ENCODE results near the gene WNT11.

WNT11 gene

DNA sequence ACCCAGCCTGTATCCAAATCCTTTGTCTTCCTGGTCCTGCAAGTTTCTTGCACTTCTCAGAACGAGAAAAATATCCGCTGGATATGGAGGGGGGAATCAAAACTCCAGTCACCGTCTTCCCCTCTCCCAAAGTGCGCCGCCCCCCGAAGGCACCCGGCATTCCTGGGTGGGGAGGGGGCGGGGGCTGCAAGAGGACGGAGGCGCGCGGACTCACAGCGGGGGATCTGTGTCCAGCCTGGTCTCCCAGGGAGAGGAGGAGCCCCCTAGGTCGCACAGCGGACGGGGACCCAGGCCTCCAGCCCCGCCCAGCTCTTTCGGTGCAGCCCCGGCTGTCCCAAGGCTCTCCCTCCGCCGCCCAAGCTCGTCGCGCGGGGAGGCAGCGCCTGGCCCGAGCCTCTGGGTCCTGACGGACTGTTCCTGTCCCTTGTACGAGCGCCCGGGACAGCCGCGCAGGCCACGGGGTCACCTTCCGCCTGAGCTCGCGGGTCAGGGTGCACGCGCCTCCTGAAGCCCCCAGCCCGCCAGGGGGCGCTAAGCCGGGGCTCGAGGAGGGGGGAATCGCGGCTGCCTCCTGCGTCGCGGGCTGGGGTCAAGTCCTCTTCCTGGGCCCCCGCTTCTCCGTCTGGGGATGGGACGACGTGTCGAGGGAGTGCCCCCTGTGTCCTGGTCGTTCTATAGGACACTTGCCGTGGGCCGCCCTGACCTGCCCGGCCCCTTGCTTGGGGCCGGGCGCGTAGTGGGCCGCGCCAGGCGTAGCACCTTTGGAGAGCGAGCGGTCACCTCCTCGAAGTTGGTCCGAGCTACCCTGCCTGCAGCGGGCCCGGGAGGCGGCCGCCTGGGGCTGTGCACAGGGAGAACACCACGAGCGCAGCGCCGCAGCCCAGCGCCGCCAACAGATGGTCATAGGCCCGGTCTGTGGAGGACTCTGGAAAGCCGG is 2.4 kb upstream of the WNT11 start:
- peak; percentile 55; the same call in 1 of the 2 replicates for TF ChIP-seq L3MBTL2 (conservative IDR thresholded peaks at IDR 0.05)
- TF ChIP-seq ARNT (IDR thresholded peaks at IDR 0.05): no peak
- TF ChIP-seq SP1 (IDR thresholded peaks at IDR 0.05): no peak
- no peak for TF ChIP-seq TARDBP (IDR thresholded peaks at IDR 0.05)
- no peak for TF ChIP-seq SUZ12 (IDR thresholded peaks at IDR 0.05)
- DNase-seq (ENCODE audit: extremely low spot score): peak; percentile 68
- ChIA-PET POLR2A (interaction anchor here (0.7 to 7.1 kb wide), 15 partner anchors 9 to 202 kb away, joined by 3 to 60 read pairs (median 3); no protein-coding TSS in a partner anchor), CTCF (interaction anchor here (0.7 to 4.0 kb wide), 20 partner anchors 9 to 477 kb away, joined by 3 to 29 read pairs (median 6); no protein-coding TSS in a partner anchor)

DNA sequence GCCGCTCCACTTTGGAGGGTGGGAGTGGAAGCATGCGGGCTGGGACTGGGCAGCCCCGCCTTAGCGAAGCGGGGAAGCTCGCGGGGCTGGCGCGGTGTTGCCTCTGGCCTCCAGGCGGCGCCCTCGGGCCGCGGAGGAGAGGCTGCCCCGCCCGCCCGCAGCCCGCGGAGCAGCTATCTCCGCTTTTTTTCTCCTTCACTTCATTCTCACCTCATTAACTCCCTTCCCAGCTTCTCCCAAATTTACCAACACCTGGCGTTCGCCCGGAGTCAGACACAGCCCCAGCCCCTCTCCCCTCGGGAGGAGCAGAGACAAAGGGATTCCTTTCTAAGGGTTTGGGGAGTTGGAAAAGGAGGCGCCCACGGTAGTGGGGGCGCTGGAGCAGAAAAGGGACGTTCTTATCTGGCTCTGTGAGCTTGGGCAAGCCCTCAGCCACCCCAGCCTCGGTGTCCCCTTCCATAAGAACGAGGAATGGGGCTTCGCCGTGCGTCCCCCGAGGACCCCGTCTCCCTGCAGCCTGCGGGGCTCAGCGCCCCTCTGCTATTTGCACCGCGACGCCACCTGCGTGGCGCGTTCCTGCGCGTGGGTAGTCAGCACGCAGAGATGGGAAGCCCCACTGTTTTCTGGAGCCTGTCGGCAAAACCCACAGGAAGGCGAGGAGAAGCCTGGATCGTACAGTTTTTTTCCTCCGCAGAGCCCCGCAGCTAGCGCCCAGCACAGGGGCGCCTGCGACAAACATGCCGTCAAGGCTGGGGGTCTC is 1.5 kb upstream of the WNT11 start:
- TF ChIP-seq ZNF384 (IDR thresholded peaks at IDR 0.05) (no peak), NFRKB (IDR thresholded peaks at IDR 0.05) (no peak), CTBP1 (IDR thresholded peaks at IDR 0.05; ENCODE audit: borderline replicate concordance) (0 out of 2 replicates have a peak, but pooled peaks have one; percentile 17), ELF4 (IDR thresholded peaks at IDR 0.05) (no peak), LEF1 (IDR thresholded peaks at IDR 0.05; ENCODE audit: borderline replicate concordance) (no peak)

DNA sequence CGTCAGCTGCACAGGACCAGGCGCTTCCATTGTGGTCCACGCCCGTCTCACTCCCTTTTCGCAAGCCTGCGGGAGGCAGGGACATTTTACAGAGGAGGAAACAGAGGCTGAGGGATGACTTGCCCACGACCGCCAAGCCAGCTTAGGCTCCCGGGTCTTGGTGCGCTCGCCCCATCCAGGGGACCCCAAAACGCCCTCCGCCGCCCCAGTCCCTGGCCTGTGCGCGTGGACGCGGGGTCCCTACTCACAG is 300 bp downstream of the WNT11 start:
- TF ChIP-seq FOXA1 (IDR thresholded peaks at IDR 0.05) (no peak), ELF4 (IDR thresholded peaks at IDR 0.05) (no peak)
- TF ChIP-seq, protein P1, sequence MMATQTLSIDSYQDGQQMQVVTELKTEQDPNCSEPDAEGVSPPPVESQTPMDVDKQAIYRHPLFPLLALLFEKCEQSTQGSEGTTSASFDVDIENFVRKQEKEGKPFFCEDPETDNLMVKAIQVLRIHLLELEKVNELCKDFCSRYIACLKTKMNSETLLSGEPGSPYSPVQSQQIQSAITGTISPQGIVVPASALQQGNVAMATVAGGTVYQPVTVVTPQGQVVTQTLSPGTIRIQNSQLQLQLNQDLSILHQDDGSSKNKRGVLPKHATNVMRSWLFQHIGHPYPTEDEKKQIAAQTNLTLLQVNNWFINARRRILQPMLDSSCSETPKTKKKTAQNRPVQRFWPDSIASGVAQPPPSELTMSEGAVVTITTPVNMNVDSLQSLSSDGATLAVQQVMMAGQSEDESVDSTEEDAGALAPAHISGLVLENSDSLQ (IDR thresholded peaks at IDR 0.05): no peak
- DNase-seq (ENCODE audit: extremely low spot score): no peak
- CTCF ChIA-PET: interaction anchor here (1.5 kb wide), 1 partner anchor 54 kb away, joined by 4 read pairs; no protein-coding TSS in a partner anchor
- POLR2A ChIA-PET: no interaction called here

More for the DNA sequence above, 1.5 kb upstream of the WNT11 start:
- ChIA-PET POLR2A (interaction anchor here (0.6 to 7.1 kb wide), 11 partner anchors 10 to 311 kb away, joined by 3 to 60 read pairs (median 3); no protein-coding TSS in a partner anchor), CTCF (interaction anchor here (0.6 to 4.0 kb wide), 24 partner anchors 10 to 478 kb away, joined by 3 to 29 read pairs (median 5); no protein-coding TSS in a partner anchor)
- peak; percentile 90 for DNase-seq (ENCODE audit: extremely low spot score)

DNA sequence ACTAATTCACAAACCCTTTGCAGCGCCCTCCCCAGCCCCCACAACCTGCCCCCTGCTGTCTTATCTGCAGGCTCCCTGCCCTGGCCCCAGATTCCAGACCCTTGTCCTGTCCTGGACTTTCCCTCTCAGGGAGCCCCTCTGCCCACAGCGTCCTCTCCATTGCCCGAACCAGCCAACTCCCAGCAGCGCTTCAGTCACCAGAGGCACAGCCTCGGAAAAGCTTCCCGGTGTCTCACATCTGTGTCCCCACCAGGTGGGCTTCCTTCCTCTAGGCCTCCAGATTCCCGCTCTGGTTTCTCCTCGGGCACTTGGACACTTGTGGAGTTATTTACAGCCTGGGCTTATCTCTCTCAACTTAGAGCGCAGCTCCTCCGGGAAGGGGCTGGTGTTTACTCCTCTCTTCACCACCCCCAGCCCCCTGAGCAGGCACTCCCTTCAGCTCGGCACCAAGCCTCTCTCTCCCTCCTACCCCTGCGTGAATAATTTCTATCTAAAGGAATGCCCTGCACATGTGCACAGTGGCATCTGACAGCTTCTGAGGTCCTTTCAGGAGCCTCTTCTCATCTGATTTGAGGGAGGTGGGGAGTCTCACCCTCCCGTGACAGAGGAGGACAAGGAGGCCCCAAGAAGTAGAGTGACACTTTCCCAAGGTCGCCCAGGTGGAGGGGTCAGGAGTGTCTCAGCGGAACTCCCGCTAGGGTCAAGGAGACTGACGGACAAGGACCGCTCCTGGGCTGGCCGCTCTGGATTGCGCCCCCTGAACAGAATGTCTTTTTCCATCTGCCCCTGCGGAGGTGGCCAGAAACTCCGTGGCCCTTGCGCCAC is 838 bp downstream of the WNT11 start:
- POLR2A ChIA-PET: interaction anchor here (0.8 to 1.0 kb wide), 2 partner anchors 29 to 31 kb away, joined by 3 read pairs; no protein-coding TSS in a partner anchor
- TF ChIP-seq BHLHE40 (IDR thresholded peaks at IDR 0.05; ENCODE audit: borderline replicate concordance) (no peak), SUZ12 (IDR thresholded peaks at IDR 0.05) (no peak), SP1 (IDR thresholded peaks at IDR 0.05) (no peak), NFRKB (IDR thresholded peaks at IDR 0.05) (no peak), FOXA1 (IDR thresholded peaks at IDR 0.05) (no peak), TARDBP (IDR thresholded peaks at IDR 0.05) (no peak), ARNT (IDR thresholded peaks at IDR 0.05) (no peak), L3MBTL2 (conservative IDR thresholded peaks at IDR 0.05) (no peak), LEF1 (IDR thresholded peaks at IDR 0.05; ENCODE audit: borderline replicate concordance) (no peak), HDGF (IDR thresholded peaks at IDR 0.05; ENCODE audit: borderline replicate concordance) (no peak), ELF4 (IDR thresholded peaks at IDR 0.05) (no peak), ZNF384 (IDR thresholded peaks at IDR 0.05) (no peak), CTBP1 (IDR thresholded peaks at IDR 0.05; ENCODE audit: borderline replicate concordance) (no peak), FOXK2 (IDR thresholded peaks at IDR 0.05) (no peak)
- TF ChIP-seq, protein P1 (IDR thresholded peaks at IDR 0.05): no peak
- CTCF ChIA-PET: interaction anchor here (1.5 kb wide), 1 partner anchor 53 kb away, joined by 4 read pairs; no protein-coding TSS in a partner anchor
- DNase-seq (ENCODE audit: extremely low spot score): no peak

DNA sequence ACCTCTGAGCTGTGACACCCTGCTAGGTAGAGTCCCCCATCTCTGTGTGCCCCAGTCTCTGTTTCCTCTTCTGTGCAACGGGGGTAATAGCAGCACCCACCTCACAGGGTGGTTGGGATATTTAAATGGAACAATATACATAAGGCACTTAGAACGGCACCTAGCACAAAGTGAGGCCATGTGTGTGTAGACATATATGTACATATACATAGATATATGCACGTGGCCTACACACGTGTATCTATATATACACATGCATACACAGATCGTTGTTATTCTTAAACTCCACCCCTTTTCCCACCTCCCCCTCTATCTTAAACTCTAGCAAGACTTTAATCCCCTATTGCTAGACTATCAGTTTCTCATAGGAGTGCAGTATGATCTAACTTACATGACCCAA is 2.4 kb downstream of the WNT11 start:
- DNase-seq (ENCODE audit: extremely low spot score): no peak
- ChIA-PET CTCF (no interaction called here), POLR2A (no interaction called here)
- TF ChIP-seq CTBP1 (IDR thresholded peaks at IDR 0.05; ENCODE audit: borderline replicate concordance): no peak

DNA sequence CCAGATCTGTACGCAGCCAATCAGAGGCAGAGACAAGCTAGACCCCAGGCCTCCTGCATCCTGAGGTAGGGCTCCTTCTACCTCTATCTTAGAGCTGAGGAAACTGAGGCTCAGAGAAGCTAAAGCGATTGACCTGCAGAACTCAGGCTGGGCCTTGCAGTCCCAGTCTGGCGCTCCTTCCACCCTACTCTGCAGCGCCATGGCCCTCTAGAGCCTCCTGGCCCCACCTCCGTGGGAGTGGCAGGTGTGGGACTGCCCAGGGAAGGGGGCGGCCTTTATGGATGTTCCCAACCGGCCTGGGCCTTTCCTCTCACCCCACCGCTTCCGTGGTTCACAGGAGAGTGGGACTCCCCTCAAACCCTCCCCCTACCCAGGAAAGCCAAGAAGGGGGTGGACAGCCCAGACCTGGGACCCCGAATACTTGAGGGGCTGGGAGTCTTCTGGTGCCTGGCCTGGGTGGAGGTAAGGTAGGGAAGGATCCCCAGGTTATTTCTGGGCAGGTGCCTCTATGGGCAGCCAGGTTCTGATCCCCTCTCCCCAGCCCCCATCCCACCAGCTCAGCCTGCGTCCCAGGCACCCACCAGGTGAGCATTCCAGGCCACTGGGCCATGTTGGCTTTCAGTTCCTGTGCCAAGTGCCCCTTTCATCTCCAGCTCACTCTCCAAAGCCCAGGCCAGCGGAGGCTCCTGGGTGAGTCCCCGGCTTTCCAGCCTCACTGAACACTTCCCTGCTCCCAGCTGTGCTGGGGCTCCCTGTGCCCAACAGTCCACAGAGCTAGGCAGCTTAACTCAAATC is 3.0 kb downstream of the WNT11 start:
- ChIA-PET POLR2A (no interaction called here), CTCF (no interaction called here)
- DNase-seq (ENCODE audit: extremely low spot score): no peak
- TF ChIP-seq LEF1 (IDR thresholded peaks at IDR 0.05; ENCODE audit: borderline replicate concordance) (no peak), NFRKB (IDR thresholded peaks at IDR 0.05) (no peak), FOXA1 (IDR thresholded peaks at IDR 0.05) (no peak), CTBP1 (IDR thresholded peaks at IDR 0.05; ENCODE audit: borderline replicate concordance) (no peak), SP1 (IDR thresholded peaks at IDR 0.05) (no peak), FOXK2 (IDR thresholded peaks at IDR 0.05) (no peak), TARDBP (IDR thresholded peaks at IDR 0.05) (no peak), ELF4 (IDR thresholded peaks at IDR 0.05) (no peak), HDGF (IDR thresholded peaks at IDR 0.05; ENCODE audit: borderline replicate concordance) (no peak), SUZ12 (IDR thresholded peaks at IDR 0.05) (no peak), ZNF384 (IDR thresholded peaks at IDR 0.05) (no peak)
- TF ChIP-seq, protein P1 (IDR thresholded peaks at IDR 0.05): no peak

Measured in HEK293T (cell line).